Colonic mucosa (tissue), 4 donors: ENCODE measurements around the gene TP53I13. TPM values are rescaled to one million over a fixed set of nuclear protein-coding genes. Genes with fewer than 3 reads are reported as not detected.

ENCODE experiments used
- DNase-seq: peaks from one replicate; pipeline ENCODE4 v3.0.0-alpha.2; 2020
- H3K27ac ChIP-seq: fragments of 200-600 bp; one replicate; pipeline ENCODE4 v1.8.0; 2021
- H3K27me3 ChIP-seq: fragments of 200-600 bp; one replicate; pipeline ENCODE4 v1.8.0; 2021
- H3K36me3 ChIP-seq: fragments of 200-600 bp; one replicate; pipeline ENCODE4 v1.8.0; 2021
- H3K4me1 ChIP-seq: fragments of 200-600 bp; one replicate; pipeline ENCODE4 v1.8.0; 2021; ENCODE audit warnings: mild to moderate bottlenecking
- H3K4me3 ChIP-seq: fragments of 200-600 bp; one replicate; pipeline ENCODE4 v1.8.0; 2021
- H3K9ac ChIP-seq, 2 donors: one replicate each; pipeline ENCODE4 v1.7.0; 2013; ENCODE audit warnings: control low read depth in 2 of 2, low read depth in 2 of 2, low read length in 2 of 2
- H3K9me3 ChIP-seq: fragments of 200-600 bp; one replicate; pipeline ENCODE4 v1.8.0; 2021
- CTCF ChIP-seq: fragments of 200-600 bp; IDR thresholded peaks from one replicate; pipeline ENCODE4 v1.8.0; 2022; ENCODE audit warnings: antibody characterized with exemption, mild to moderate bottlenecking
- intact Hi-C: fragments of 100-400 bp; cut with DNase I; formaldehyde crosslinking; loops from one replicate; pipeline ENCODE4 v1.14.1; 2022
- total RNA-seq, 2 donors: library from RNA; stranded (reverse); fragmentation: NEBNext Ultra II Directional in 1 of 2; extraction: Animal tissue kit (Norgen Biotek cat#: 25700) in 1 of 2; gene quantifications; one replicate each; pipeline ENCODE4 v1.2.1, GENCODE V29; 2021
- donor health status: healthy.
- donor health status: DM: no; HTN: no; CAD: no.
- donor health status: DM: no; HTN: no; CAD: no.

The TP53I13 gene
- total RNA-seq, 2 donors from 2014 or later: 41.2 to 91.2 TPM

GRCh38 chr17:29546085-29546484, 22.4 kb upstream of the TP53I13 start:
- Histone ChIP-seq H3K9ac (no peak overlapping the region), H3K36me3 (peaks cover 5% of the 10 kb centered on the region), H3K4me3 (no peak overlapping the region), H3K9me3 (no peaks in the 10 kb centered on the region), H3K4me1 (no peaks in the 10 kb centered on the region), H3K27me3 (no peaks in the 10 kb centered on the region), H3K27ac (no peak overlapping the region)
- TF ChIP-seq CTCF: no peak
- intact Hi-C loops: no loop called here
- DNase-seq: no peak

- no peak overlapping the region for H3K9ac ChIP-seq
- no peaks in the 10 kb centered on the region for H3K27me3 ChIP-seq
- H3K4me3 ChIP-seq: no peak overlapping the region
- no peak for TF ChIP-seq CTCF
- H3K27ac ChIP-seq: no peak overlapping the region
- DNase-seq: no peak
- intact Hi-C loops: no loop called here
- H3K4me1 ChIP-seq: no peaks in the 10 kb centered on the region
- H3K9me3 ChIP-seq: no peaks in the 10 kb centered on the region
- peaks cover 5% of the 10 kb centered on the region for H3K36me3 ChIP-seq
Observed at GRCh38 chr17:29546830-29547229, 21.7 kb upstream of the TP53I13 start.

- no peaks in the 10 kb centered on the region for H3K4me1 ChIP-seq
- H3K9me3 ChIP-seq: no peaks in the 10 kb centered on the region
- no peak overlapping the region for H3K27ac ChIP-seq
- intact Hi-C loops: no loop called here
- no peaks in the 10 kb centered on the region for H3K36me3 ChIP-seq
- no peak for TF ChIP-seq CTCF
- DNase-seq: no peak
- H3K27me3 ChIP-seq: no peaks in the 10 kb centered on the region
- no peak overlapping the region for H3K9ac ChIP-seq
- no peak overlapping the region for H3K4me3 ChIP-seq
Observed at GRCh38 chr17:29549177-29549923, 19.2 kb upstream of the TP53I13 start.

GRCh38 chr17:29555840-29556239, 12.7 kb upstream of the TP53I13 start:
- intact Hi-C loops: no loop called here
- no peak overlapping the region for H3K27ac ChIP-seq
- H3K4me1 ChIP-seq: no peaks in the 10 kb centered on the region
- H3K9ac ChIP-seq: no peak overlapping the region
- no peaks in the 10 kb centered on the region for H3K27me3 ChIP-seq
- no peaks in the 10 kb centered on the region for H3K36me3 ChIP-seq
- no peak for DNase-seq
- no peaks in the 10 kb centered on the region for H3K9me3 ChIP-seq
- no peak overlapping the region for H3K4me3 ChIP-seq
- TF ChIP-seq CTCF: no peak

GRCh38 chr17:29557085-29557738, 11.3 kb upstream of the TP53I13 start:
- Histone ChIP-seq H3K9me3 (no peaks in the 10 kb centered on the region), H3K9ac (no peak overlapping the region), H3K27me3 (no peaks in the 10 kb centered on the region), H3K4me1 (no peaks in the 10 kb centered on the region), H3K4me3 (no peak overlapping the region), H3K36me3 (no peaks in the 10 kb centered on the region), H3K27ac (no peak overlapping the region)
- no peak for TF ChIP-seq CTCF
- no peak for DNase-seq
- intact Hi-C loops: no loop called here
